Measurements from ENCODE around the gene ADCYAP1R1.

ADCYAP1R1 gene

GRCh38 chr7:31068006-31068675, 16.0 kb downstream of the ADCYAP1R1 start:
- Histone ChIP-seq H3K4me3 (ENCODE audit: low read length in 2 of 2) (no peak overlapping the region), H3K36me3 (ENCODE audit: control insufficient read depth in 2 of 2, insufficient read depth in 2 of 2, low read length in 2 of 2) (no peaks in the 10 kb centered on the region), H3K4me1 (ENCODE audit: control insufficient read depth, insufficient read depth, low read length) (peaks cover 14% of the 10 kb centered on the region), H3K27ac (ENCODE audit: low read length) (no peak overlapping the region), H3K9ac (ENCODE audit: low read length in 2 of 2) (no peak overlapping the region), H3K9me3 (ENCODE audit: control insufficient read depth in 2 of 2, low read length in 2 of 2) (no peaks in the 10 kb centered on the region), H3K27me3 (ENCODE audit: control insufficient read depth in 1 of 2, insufficient read depth in 2 of 2, low read length in 2 of 2) (no peaks in the 10 kb centered on the region)

GRCh38 chr7:31069860-31070555, 17.9 kb downstream of the ADCYAP1R1 start:
- no peak overlapping the region for H3K4me3 ChIP-seq (ENCODE audit: low read length in 2 of 2)
- H3K27ac ChIP-seq (ENCODE audit: low read length) = peak overlapping the region; percentile 31
- H3K9ac ChIP-seq (ENCODE audit: low read length in 2 of 2) = no peak overlapping the region

DNA sequence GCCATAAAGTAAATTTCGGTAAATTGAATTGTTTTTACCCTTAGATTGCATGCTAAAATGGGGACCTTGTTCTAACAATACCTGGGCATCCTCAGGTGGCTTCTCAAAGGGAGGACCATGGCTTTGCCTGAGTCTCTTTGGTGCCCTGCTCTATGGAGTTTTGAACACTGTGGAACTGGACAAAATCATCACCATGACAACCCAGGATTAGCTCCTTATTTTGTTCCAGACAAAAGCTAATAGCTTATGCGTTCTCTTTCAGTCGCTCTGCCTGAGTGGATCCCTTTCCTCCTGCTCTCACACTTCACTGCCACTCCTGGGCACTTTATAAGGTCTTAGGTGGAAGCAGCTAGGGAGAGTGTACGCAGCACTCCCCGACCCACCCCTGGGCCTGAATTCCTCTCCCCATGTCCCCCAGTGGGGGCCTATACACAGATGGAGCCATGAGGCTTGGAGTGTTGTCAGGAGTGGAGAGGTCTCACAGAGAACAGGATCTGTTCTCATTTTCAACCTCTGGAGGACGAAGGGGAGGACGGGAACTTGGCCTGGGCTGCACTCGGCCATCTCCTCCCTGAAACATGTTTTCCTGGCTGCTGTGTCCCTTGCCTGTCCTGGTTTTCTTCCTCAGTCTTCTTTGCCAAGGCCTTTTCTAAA, 19.0 kb downstream of the ADCYAP1R1 start:
- Histone ChIP-seq H3K9ac (ENCODE audit: low read length in 2 of 2) (no peak overlapping the region), H3K4me3 (ENCODE audit: low read length in 2 of 2) (no peak overlapping the region), H3K36me3 (ENCODE audit: control insufficient read depth in 2 of 2, insufficient read depth in 2 of 2, low read length in 2 of 2) (no peaks in the 10 kb centered on the region), H3K4me1 (ENCODE audit: control insufficient read depth, insufficient read depth, low read length) (peaks cover 25% of the 10 kb centered on the region), H3K9me3 (ENCODE audit: control insufficient read depth in 2 of 2, low read length in 2 of 2) (no peaks in the 10 kb centered on the region), H3K27me3 (ENCODE audit: control insufficient read depth in 1 of 2, insufficient read depth in 2 of 2, low read length in 2 of 2) (no peaks in the 10 kb centered on the region), H3K27ac (ENCODE audit: low read length) (peak overlapping the region; percentile 31)

More at GRCh38 chr7:31069860-31070555, 17.9 kb downstream of the ADCYAP1R1 start:
- Histone ChIP-seq H3K9me3 (ENCODE audit: control insufficient read depth in 2 of 2, low read length in 2 of 2) (no peaks in the 10 kb centered on the region), H3K36me3 (ENCODE audit: control insufficient read depth in 2 of 2, insufficient read depth in 2 of 2, low read length in 2 of 2) (no peaks in the 10 kb centered on the region), H3K27me3 (ENCODE audit: control insufficient read depth in 1 of 2, insufficient read depth in 2 of 2, low read length in 2 of 2) (no peaks in the 10 kb centered on the region), H3K4me1 (ENCODE audit: control insufficient read depth, insufficient read depth, low read length) (peaks cover 18% of the 10 kb centered on the region)

DNA sequence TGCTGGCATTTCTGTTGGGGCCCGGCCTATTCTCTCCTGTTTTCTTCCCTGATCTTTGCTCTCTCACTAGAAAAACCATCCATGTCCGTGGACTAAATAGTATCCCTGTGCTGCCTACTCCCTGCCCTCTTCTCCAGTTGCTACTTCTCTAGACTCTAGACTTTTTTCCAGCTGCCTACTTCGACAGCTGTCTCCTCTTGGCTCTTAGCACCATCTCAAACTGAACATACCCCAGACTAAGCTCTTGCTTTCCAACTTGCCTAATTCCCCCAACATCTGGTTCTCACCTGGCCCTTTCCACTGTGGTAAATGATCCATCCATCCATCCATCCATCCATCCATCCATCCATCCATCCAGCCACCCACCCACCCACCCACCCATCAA, 19.5 kb downstream of the ADCYAP1R1 start:
- H3K27me3 ChIP-seq (ENCODE audit: control insufficient read depth in 1 of 2, insufficient read depth in 2 of 2, low read length in 2 of 2) = no peaks in the 10 kb centered on the region
- H3K27ac ChIP-seq (ENCODE audit: low read length) = peak overlapping the region; percentile 31
- H3K4me3 ChIP-seq (ENCODE audit: low read length in 2 of 2) = no peak overlapping the region
- H3K9me3 ChIP-seq (ENCODE audit: control insufficient read depth in 2 of 2, low read length in 2 of 2) = no peaks in the 10 kb centered on the region
- H3K9ac ChIP-seq (ENCODE audit: low read length in 2 of 2) = no peak overlapping the region
- H3K4me1 ChIP-seq (ENCODE audit: control insufficient read depth, insufficient read depth, low read length) = peaks cover 25% of the 10 kb centered on the region
- H3K36me3 ChIP-seq (ENCODE audit: control insufficient read depth in 2 of 2, insufficient read depth in 2 of 2, low read length in 2 of 2) = no peaks in the 10 kb centered on the region

GRCh38 chr7:31073326-31074119, 21.4 kb downstream of the ADCYAP1R1 start:
- Histone ChIP-seq H3K27me3 (ENCODE audit: control insufficient read depth in 1 of 2, insufficient read depth in 2 of 2, low read length in 2 of 2) (no peaks in the 10 kb centered on the region), H3K27ac (ENCODE audit: low read length) (peak overlapping the region; percentile 11), H3K9ac (ENCODE audit: low read length in 2 of 2) (no peak overlapping the region), H3K9me3 (ENCODE audit: control insufficient read depth in 2 of 2, low read length in 2 of 2) (no peaks in the 10 kb centered on the region), H3K36me3 (ENCODE audit: control insufficient read depth in 2 of 2, insufficient read depth in 2 of 2, low read length in 2 of 2) (no peaks in the 10 kb centered on the region), H3K4me3 (ENCODE audit: low read length in 2 of 2) (no peak overlapping the region), H3K4me1 (ENCODE audit: control insufficient read depth, insufficient read depth, low read length) (peaks cover 22% of the 10 kb centered on the region)

GRCh38 chr7:31074120-31074383, 21.9 kb downstream of the ADCYAP1R1 start:
- peaks cover 0 to 2% of the 10 kb centered on the region in 2 donors for H3K27me3 ChIP-seq (ENCODE audit: control insufficient read depth in 1 of 2, insufficient read depth in 2 of 2, low read length in 2 of 2)
- H3K4me1 ChIP-seq (ENCODE audit: control insufficient read depth, insufficient read depth, low read length) = peaks cover 22% of the 10 kb centered on the region
- no peak overlapping the region for H3K4me3 ChIP-seq (ENCODE audit: low read length in 2 of 2)
- H3K9ac ChIP-seq (ENCODE audit: low read length in 2 of 2) = no peak overlapping the region
- H3K27ac ChIP-seq (ENCODE audit: low read length) = peak overlapping the region; percentile 11
- H3K36me3 ChIP-seq (ENCODE audit: control insufficient read depth in 2 of 2, insufficient read depth in 2 of 2, low read length in 2 of 2) = no peaks in the 10 kb centered on the region
- H3K9me3 ChIP-seq (ENCODE audit: control insufficient read depth in 2 of 2, low read length in 2 of 2) = no peaks in the 10 kb centered on the region

- Histone ChIP-seq H3K9ac (ENCODE audit: low read length in 2 of 2) (no peak overlapping the region), H3K27ac (ENCODE audit: low read length) (peak overlapping the region; percentile 24), H3K4me3 (ENCODE audit: low read length in 2 of 2) (no peak overlapping the region), H3K36me3 (ENCODE audit: control insufficient read depth in 2 of 2, insufficient read depth in 2 of 2, low read length in 2 of 2) (no peaks in the 10 kb centered on the region), H3K9me3 (ENCODE audit: control insufficient read depth in 2 of 2, low read length in 2 of 2) (no peaks in the 10 kb centered on the region), H3K27me3 (ENCODE audit: control insufficient read depth in 1 of 2, insufficient read depth in 2 of 2, low read length in 2 of 2) (peaks cover 0 to 2% of the 10 kb centered on the region in 2 donors), H3K4me1 (ENCODE audit: control insufficient read depth, insufficient read depth, low read length) (peaks cover 22% of the 10 kb centered on the region)
Measured at GRCh38 chr7:31074403-31075085, 22.4 kb downstream of the ADCYAP1R1 start.

DNA sequence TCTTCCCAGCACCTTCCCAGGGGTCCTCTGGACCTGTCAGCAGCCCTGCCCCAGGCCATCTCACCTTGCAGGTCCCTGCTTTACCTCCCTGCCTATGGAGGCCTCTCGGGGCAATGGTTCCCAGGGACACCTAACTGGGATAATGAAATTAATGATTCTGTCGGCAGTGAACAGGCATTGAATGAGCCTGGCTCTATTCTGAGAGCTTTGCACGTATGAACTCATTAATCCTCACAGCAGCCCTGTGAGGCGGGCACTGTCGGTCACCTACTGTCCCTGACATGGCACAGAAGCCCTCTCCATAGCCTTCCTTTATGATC, 22.9 kb downstream of the ADCYAP1R1 start:
- H3K27me3 ChIP-seq (ENCODE audit: control insufficient read depth in 1 of 2, insufficient read depth in 2 of 2, low read length in 2 of 2) = peaks cover 0 to 4% of the 10 kb centered on the region in 2 donors
- H3K9ac ChIP-seq (ENCODE audit: low read length in 2 of 2) = no peak overlapping the region
- peaks cover 22% of the 10 kb centered on the region for H3K4me1 ChIP-seq (ENCODE audit: control insufficient read depth, insufficient read depth, low read length)
- no peaks in the 10 kb centered on the region for H3K9me3 ChIP-seq (ENCODE audit: control insufficient read depth in 2 of 2, low read length in 2 of 2)
- peak overlapping the region; percentile 24 for H3K27ac ChIP-seq (ENCODE audit: low read length)
- H3K36me3 ChIP-seq (ENCODE audit: control insufficient read depth in 2 of 2, insufficient read depth in 2 of 2, low read length in 2 of 2) = no peaks in the 10 kb centered on the region
- H3K4me3 ChIP-seq (ENCODE audit: low read length in 2 of 2) = no peak overlapping the region

DNA sequence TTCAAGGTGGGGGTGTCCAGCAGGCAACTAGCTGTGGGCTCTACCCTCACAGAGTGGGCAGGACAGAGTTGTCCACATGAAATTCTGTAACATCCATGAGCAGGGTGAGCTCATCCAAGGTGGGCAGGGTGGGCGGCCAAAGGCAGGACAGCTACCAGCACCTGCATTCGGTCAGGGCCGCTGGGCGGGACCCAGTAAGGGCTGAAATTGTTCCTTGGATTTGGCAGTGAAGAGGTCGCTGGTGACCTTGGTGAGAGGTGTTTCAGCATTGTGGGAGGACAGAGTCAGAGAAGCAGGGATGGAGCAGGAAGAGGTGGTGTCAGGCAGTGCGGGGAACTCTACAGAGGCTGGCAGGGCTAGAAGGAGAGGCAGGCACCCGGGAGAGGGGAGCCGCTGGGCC, 23.9 kb downstream of the ADCYAP1R1 start:
- Histone ChIP-seq H3K4me1 (ENCODE audit: control insufficient read depth, insufficient read depth, low read length) (peaks cover 19% of the 10 kb centered on the region), H3K27ac (ENCODE audit: low read length) (no peak overlapping the region), H3K36me3 (ENCODE audit: control insufficient read depth in 2 of 2, insufficient read depth in 2 of 2, low read length in 2 of 2) (no peaks in the 10 kb centered on the region), H3K27me3 (ENCODE audit: control insufficient read depth in 1 of 2, insufficient read depth in 2 of 2, low read length in 2 of 2) (peaks cover 0 to 8% of the 10 kb centered on the region in 2 donors), H3K9me3 (ENCODE audit: control insufficient read depth in 2 of 2, low read length in 2 of 2) (no peaks in the 10 kb centered on the region), H3K9ac (ENCODE audit: low read length in 2 of 2) (no peak overlapping the region), H3K4me3 (ENCODE audit: low read length in 2 of 2) (no peak overlapping the region)

DNA sequence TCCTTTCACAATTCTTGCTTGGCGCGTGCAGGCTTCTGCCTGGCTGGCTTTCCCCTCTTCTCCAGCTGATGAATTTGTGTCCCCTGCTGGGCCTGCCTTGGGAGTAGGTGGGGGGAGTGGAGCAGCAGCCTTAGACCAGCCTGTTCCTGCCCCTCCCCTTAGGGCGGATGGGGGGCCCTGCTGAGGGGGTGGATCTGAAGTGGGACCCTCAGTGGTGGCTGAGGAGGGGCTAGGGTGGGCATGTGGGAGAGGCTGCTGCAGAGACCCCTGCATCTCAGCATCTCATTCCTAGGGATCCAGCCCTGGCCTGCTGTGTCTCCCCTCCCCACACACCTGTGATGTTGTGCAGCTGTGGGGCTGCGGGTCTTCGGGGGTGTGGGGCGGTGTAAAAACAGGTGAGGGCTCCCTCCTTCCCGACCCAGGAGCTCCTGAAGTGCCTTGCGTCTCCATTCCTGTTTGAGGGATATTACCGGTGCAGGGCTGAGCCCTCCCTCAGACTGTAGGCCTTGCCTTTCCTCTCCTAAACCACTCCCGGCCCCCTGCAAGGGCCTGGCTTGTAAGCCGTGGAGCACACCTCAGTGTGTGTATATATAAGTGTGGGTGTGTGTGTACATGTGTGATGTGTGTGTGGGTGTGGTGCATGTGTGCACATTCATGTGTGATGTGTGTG, 24.7 kb downstream of the ADCYAP1R1 start:
- Histone ChIP-seq H3K36me3 (ENCODE audit: control insufficient read depth in 2 of 2, insufficient read depth in 2 of 2, low read length in 2 of 2) (no peaks in the 10 kb centered on the region), H3K27me3 (ENCODE audit: control insufficient read depth in 1 of 2, insufficient read depth in 2 of 2, low read length in 2 of 2) (peaks cover 0 to 8% of the 10 kb centered on the region in 2 donors), H3K4me1 (ENCODE audit: control insufficient read depth, insufficient read depth, low read length) (peaks cover 19% of the 10 kb centered on the region), H3K27ac (ENCODE audit: low read length) (no peak overlapping the region), H3K4me3 (ENCODE audit: low read length in 2 of 2) (no peak overlapping the region), H3K9ac (ENCODE audit: low read length in 2 of 2) (no peak overlapping the region), H3K9me3 (ENCODE audit: control insufficient read depth in 2 of 2, low read length in 2 of 2) (no peaks in the 10 kb centered on the region)
